ENCODE measurements around the gene ZNRD2.
"Not testable (repeated sequence)": the region's sequence is repeated elsewhere in the genome, so short reads cannot be mapped to it uniquely, and the experiment has no call there.

ZNRD2 gene

GRCh38 chr11:65569973-65570918, at the start of gene ZNRD2:
Gene ZNRD2 (plus strand): TSS chr11:65570477. CDS start chr11:65570492, 15 bp downstream.
- DNase-seq (ENCODE audit: extremely low read depth in 1 of 2, low read depth in 1 of 2) = peak; percentile 99 to 100

GRCh38 chr11:65521777-65522521, 48.3 kb upstream of the ZNRD2 start:
- DNase-seq (ENCODE audit: extremely low read depth in 1 of 2, low read depth in 1 of 2) = not testable (repeated sequence)

- DNase-seq (ENCODE audit: extremely low read depth in 1 of 2, low read depth in 1 of 2) = not testable (repeated sequence)
These were observed 47.3 kb upstream of the ZNRD2 start for GRCh38 chr11:65522718-65523630.

GRCh38 chr11:65523631-65523968, 46.7 kb upstream of the ZNRD2 start:
- DNase-seq (ENCODE audit: extremely low read depth in 1 of 2, low read depth in 1 of 2) = not testable (repeated sequence)

GRCh38 chr11:65524014-65524740, 46.1 kb upstream of the ZNRD2 start:
- DNase-seq (ENCODE audit: extremely low read depth in 1 of 2, low read depth in 1 of 2) = no peak

GRCh38 chr11:65524741-65525545, 45.3 kb upstream of the ZNRD2 start, which contains the start of gene SCYL1:
Gene SCYL1 (plus strand): TSS chr11:65525083. CDS start chr11:65525154, 71 bp downstream.
- DNase-seq (ENCODE audit: extremely low read depth in 1 of 2, low read depth in 1 of 2) = peak; percentile 40 to 62

GRCh38 chr11:65525546-65526480, 44.5 kb upstream of the ZNRD2 start:
- no peak for DNase-seq (ENCODE audit: extremely low read depth in 1 of 2, low read depth in 1 of 2)

- no peak for DNase-seq (ENCODE audit: extremely low read depth in 1 of 2, low read depth in 1 of 2)
These were observed 43.5 kb upstream of the ZNRD2 start for GRCh38 chr11:65526744-65527143.

GRCh38 chr11:65528819-65529350, 41.4 kb upstream of the ZNRD2 start:
- DNase-seq (ENCODE audit: extremely low read depth in 1 of 2, low read depth in 1 of 2) = no peak

GRCh38 chr11:65529475-65530156, 40.7 kb upstream of the ZNRD2 start:
- no peak for DNase-seq (ENCODE audit: extremely low read depth in 1 of 2, low read depth in 1 of 2)

GRCh38 chr11:65530157-65530496, 40.1 kb upstream of the ZNRD2 start:
- DNase-seq (ENCODE audit: extremely low read depth in 1 of 2, low read depth in 1 of 2) = no peak

- DNase-seq (ENCODE audit: extremely low read depth in 1 of 2, low read depth in 1 of 2) = no peak
These were observed 37.8 kb upstream of the ZNRD2 start for GRCh38 chr11:65532388-65533064.

- no peak for DNase-seq (ENCODE audit: extremely low read depth in 1 of 2, low read depth in 1 of 2)
These were observed 35.2 kb upstream of the ZNRD2 start for GRCh38 chr11:65535102-65535501.

- DNase-seq (ENCODE audit: extremely low read depth in 1 of 2, low read depth in 1 of 2) = no peak
These were observed 33.6 kb upstream of the ZNRD2 start for GRCh38 chr11:65536412-65537295.

- DNase-seq (ENCODE audit: extremely low read depth in 1 of 2, low read depth in 1 of 2) = no peak
These were observed 33.0 kb upstream of the ZNRD2 start for GRCh38 chr11:65537296-65537597.

- DNase-seq (ENCODE audit: extremely low read depth in 1 of 2, low read depth in 1 of 2) = no peak
These were observed 32.6 kb upstream of the ZNRD2 start for GRCh38 chr11:65537620-65538231.

Data from stimulated activated CD8-positive, alpha-beta memory T cell treated with anti-CD3 and anti-CD28 coated beads, Interleukin-7, amount 100 ng/mL, for 48 hours (primary cell).